SK-N-SH (cell line): ENCODE data around the gene BRICD5. TPM values are rescaled to one million over a fixed set of nuclear protein-coding genes. Genes with fewer than 3 reads are reported as not detected.
A peak's percentile ranks its signal among the peaks of the same experiment; 100 is the strongest.

Experiments
- CTCF ChIA-PET: fragments of 300-600, 350-600 bp; formaldehyde crosslinking; extraction: SDS; loops from one replicate; lab custom pipeline; 2021; lab: Yijun Ruan, JAX
- POLR2A ChIA-PET: fragments of 350-600 bp; sonication (Branson Sonifier 250); formaldehyde crosslinking; extraction: SDS; loops from one replicate; lab custom pipeline; 2020; ENCODE audit warnings: antibody characterized with exemption, inconsistent platforms; lab: Yijun Ruan, JAX
- DNase-seq: peaks from one replicate; pipeline ENCODE4 v3.0.0; 2012
- H2AFZ ChIP-seq: fragments of 200-600 bp; sonication (generic); 2 replicates; pipeline ENCODE4 v1.8.1; 2016; ENCODE audit warnings: antibody characterized with exemption, mild to moderate bottlenecking, low read depth
- H3F3A ChIP-seq: fragments of 200-600 bp; sonication (generic); replicated peaks from 2 replicates; pipeline ENCODE3; 2016; ENCODE audit warnings: antibody characterized with exemption, mild to moderate bottlenecking; ENCODE audit not compliant: insufficient read depth
- H3K27ac ChIP-seq, 2 experiments: fragments of 200-500 bp in 1 of 2; fragments of 200-600 bp in 1 of 2; sonication (Bioruptor generic) in 1 of 2; sonication (generic), shearing (Covaris generic) in 1 of 2; 2 replicates each; pipeline versions ENCODE4 v1.5.1 to v1.6.1; 2014 to 2016; ENCODE audit warnings: low read depth in 2 of 2, inconsistent platforms in 1 of 2, low read length in 1 of 2, mild to moderate bottlenecking in 1 of 2, mixed read lengths in 1 of 2
- H3K27me3 ChIP-seq: fragments of 200-600 bp; sonication (generic), shearing (Covaris generic); 2 replicates; pipeline ENCODE4 v1.6.1; 2016; ENCODE audit warnings: mixed run types; ENCODE audit not compliant: insufficient read depth
- H3K36me3 ChIP-seq, 2 experiments: fragments of 200-500 bp in 1 of 2; fragments of 200-600 bp in 1 of 2; sonication (Bioruptor generic) in 1 of 2; sonication (generic) in 1 of 2; replicated peaks in 1 of 2; 2 replicates each; pipeline versions ENCODE3 to v1.5.1; 2014 to 2016; ENCODE audit warnings: low read length in 1 of 2, mild to moderate bottlenecking in 1 of 2; ENCODE audit not compliant: insufficient read depth in 2 of 2, control insufficient read depth in 1 of 2
- H3K4me1 ChIP-seq, 2 experiments: fragments of 200-500 bp in 1 of 2; fragments of 200-600 bp in 1 of 2; sonication (Bioruptor generic) in 1 of 2; sonication (generic), shearing (Covaris generic) in 1 of 2; 2 replicates each; pipeline versions ENCODE4 v1.5.1 to v1.6.1; 2014 to 2016; ENCODE audit warnings: low read depth in 1 of 2, low read length in 1 of 2, mixed run types in 1 of 2; ENCODE audit not compliant: insufficient read depth in 2 of 2, control insufficient read depth in 1 of 2
- H3K4me2 ChIP-seq: fragments of 200-600 bp; sonication (generic), shearing (Covaris generic); 2 replicates; pipeline ENCODE4 v1.6.1; 2017; ENCODE audit warnings: mixed run types
- H3K4me3 ChIP-seq, 2 experiments: fragments of 200-500 bp in 1 of 2; fragments of 200-600 bp in 1 of 2; sonication (Bioruptor generic) in 1 of 2; sonication (generic), shearing (Covaris generic) in 1 of 2; 2 replicates each; pipeline versions ENCODE4 v1.5.1 to v1.8.1; 2014 to 2016; ENCODE audit warnings: low read depth in 2 of 2, inconsistent platforms in 1 of 2, low read length in 1 of 2, mild to moderate bottlenecking in 1 of 2, mixed read lengths in 1 of 2, moderate library complexity in 1 of 2
- H3K79me2 ChIP-seq: fragments of 200-600 bp; sonication (generic); 2 replicates; pipeline ENCODE4 v1.8.1; 2017; ENCODE audit warnings: mild to moderate bottlenecking; ENCODE audit not compliant: insufficient read depth
- H3K9ac ChIP-seq: fragments of 200-600 bp; sonication (generic); 2 replicates; pipeline ENCODE4 v1.6.1; 2017; ENCODE audit warnings: mixed run types
- H3K9me2 ChIP-seq: fragments of 200-600 bp; sonication (generic); 2 replicates; pipeline ENCODE4 v1.6.1; 2017; ENCODE audit warnings: mixed run types
- H3K9me3 ChIP-seq: fragments of 200-600 bp; sonication (generic); 2 replicates; pipeline ENCODE4 v1.6.1; 2017; ENCODE audit warnings: mixed run types, mild to moderate bottlenecking, moderate library complexity
- H4K20me1 ChIP-seq: fragments of 200-600 bp; sonication (generic); 2 replicates; pipeline ENCODE4 v1.6.1; 2017; ENCODE audit warnings: mild to moderate bottlenecking, mixed run types; ENCODE audit not compliant: insufficient read depth
- CHD2 ChIP-seq: fragments of 150-350 bp; IDR thresholded peaks from 2 replicates; pipeline ENCODE4 v1.6.1; 2018; ENCODE audit warnings: low read length; ENCODE audit not compliant: partially characterized antibody
- ELF1 ChIP-seq: IDR thresholded peaks from 2 replicates; pipeline ENCODE4 v1.4.0; 2012
- FOXM1 ChIP-seq: IDR thresholded peaks from 2 replicates; pipeline ENCODE4 v1.4.0; 2012; ENCODE audit warnings: low read depth, mild to moderate bottlenecking
- GABPA ChIP-seq: IDR thresholded peaks from 2 replicates; pipeline ENCODE4 v1.4.0; 2012; ENCODE audit warnings: low read depth, mild to moderate bottlenecking
- GATA2 ChIP-seq: sonication (generic); formaldehyde crosslinking; IDR thresholded peaks from 2 replicates; pipeline ENCODE4 v1.5.0; 2020; ENCODE audit warnings: mild to moderate bottlenecking, missing genetic modification reagents
- RAD21 ChIP-seq: IDR thresholded peaks from 2 replicates; pipeline ENCODE4 v1.6.1; 2012; ENCODE audit warnings: mild to moderate bottlenecking, low read length
- SMC3 ChIP-seq: IDR thresholded peaks from 2 replicates; pipeline ENCODE4 v1.6.1; 2012; ENCODE audit warnings: low read depth, low read length, improper control_type of control experiment
- TCF12 ChIP-seq: IDR thresholded peaks from 2 replicates; pipeline ENCODE4 v1.4.0; 2012
- YY1 ChIP-seq: IDR thresholded peaks from 2 replicates; pipeline ENCODE4 v1.4.0; 2012; ENCODE audit warnings: low read depth, mild to moderate bottlenecking
- WGBS: methylation state at CpG from one replicate; pipeline ENCODE4 v1.1.6; 2017; ENCODE audit warnings: low lambda C conversion rate; 5-methylcytosine and 5-hydroxymethylcytosine counted together
- polyA plus RNA-seq, 3 experiments: library from polyadenylated mRNA; depleted of rRNA; stranded (reverse); fragments of >200 nt; gene quantifications; 2 replicates each; pipeline ENCODE4 v1.2.3, GENCODE V29; 2012
- TF ChIP-seq, protein P1 (sequence below): IDR thresholded peaks from 2 replicates; pipeline ENCODE4; 2012
- TF ChIP-seq, protein P2 (sequence below): fragments of 150-350 bp; IDR thresholded peaks from 2 replicates; pipeline ENCODE4 v1.6.1; 2017; ENCODE audit warnings: antibody characterized with exemption, low read length, low read depth, borderline replicate concordance
- TF ChIP-seq, protein P3 (sequence below): fragments of 200-600 bp; sonication (generic); IDR thresholded peaks from 2 replicates; pipeline ENCODE4 v1.6.1; 2017; ENCODE audit warnings: antibody characterized with exemption, mild to moderate bottlenecking, moderate library complexity

BRICD5 gene
- polyA plus RNA-seq, 1 of the 3 experiments (the other 2 are of a cell fraction) = 2.3 TPM

DNA sequence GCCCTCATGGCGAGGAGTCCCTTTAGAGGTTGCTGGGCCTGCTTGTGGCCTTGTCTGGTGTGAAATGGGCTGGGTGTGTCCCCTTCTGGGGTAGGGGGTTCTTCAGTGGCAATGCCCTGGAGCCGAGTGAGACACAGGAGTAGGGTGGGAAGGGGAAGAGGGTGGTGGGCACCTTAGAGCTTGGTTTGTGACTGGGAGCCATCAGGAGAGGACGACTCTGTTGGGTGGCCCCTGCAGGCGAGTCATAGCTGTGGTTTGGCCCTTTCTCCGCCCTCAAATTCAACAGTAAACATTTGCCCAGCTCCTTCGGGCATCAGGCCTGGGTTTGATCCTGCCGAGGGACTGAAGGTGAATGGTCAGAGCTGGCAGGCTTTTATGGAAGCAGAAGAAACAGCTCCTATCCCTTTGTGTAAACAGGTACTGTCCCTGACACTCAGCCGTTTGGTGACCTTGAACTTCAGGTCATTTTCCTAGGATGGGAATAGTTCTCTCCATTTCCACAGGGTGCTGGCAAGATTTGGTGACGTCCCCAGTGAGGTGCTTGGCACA is 15.7 kb upstream of the BRICD5 start:
- Histone ChIP-seq H2AFZ (no peak overlapping the region), H3K4me2 (0 out of 2 replicates have a peak overlapping the region, but pooled peaks have one; percentile 7), H3F3A (no peaks in the 10 kb centered on the region), H3K4me3 (no peak overlapping the region), H3K27me3 (no peaks in the 10 kb centered on the region), H3K9me2 (no peaks in the 10 kb centered on the region), H3K9ac (no peak overlapping the region), H4K20me1 (peaks cover 30% of the 10 kb centered on the region), H3K4me1 (peaks cover 0 to 4% of the 10 kb centered on the region in 2 experiments; a peak in 1 of 4 replicates), H3K9me3 (no peaks in the 10 kb centered on the region), H3K36me3 (peaks cover 0 to 29% of the 10 kb centered on the region in 2 experiments), H3K27ac (no peak overlapping the region), H3K79me2 (peaks cover 51% of the 10 kb centered on the region)
- ChIA-PET CTCF (interaction anchor here (1.4 kb wide), 1 partner anchor 31 kb away, joined by 3 read pairs; no protein-coding TSS in a partner anchor), POLR2A (interaction anchor here (0.8 to 1.1 kb wide), 2 partner anchors 25 to 71 kb away, joined by 3 read pairs; partner anchors contain the start of genes ECI1 and TRAF7)
- WGBS = 74% methylated on average over 5 of the region's 9 CpGs
- TF ChIP-seq TCF12 = no peak
- TF ChIP-seq YY1 = no peak
- TF ChIP-seq, protein P1, sequence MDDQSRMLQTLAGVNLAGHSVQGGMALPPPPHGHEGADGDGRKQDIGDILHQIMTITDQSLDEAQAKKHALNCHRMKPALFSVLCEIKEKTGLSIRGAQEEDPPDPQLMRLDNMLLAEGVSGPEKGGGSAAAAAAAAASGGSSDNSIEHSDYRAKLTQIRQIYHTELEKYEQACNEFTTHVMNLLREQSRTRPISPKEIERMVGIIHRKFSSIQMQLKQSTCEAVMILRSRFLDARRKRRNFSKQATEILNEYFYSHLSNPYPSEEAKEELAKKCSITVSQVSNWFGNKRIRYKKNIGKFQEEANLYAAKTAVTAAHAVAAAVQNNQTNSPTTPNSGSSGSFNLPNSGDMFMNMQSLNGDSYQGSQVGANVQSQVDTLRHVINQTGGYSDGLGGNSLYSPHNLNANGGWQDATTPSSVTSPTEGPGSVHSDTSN = no peak
- no peak for TF ChIP-seq GATA2 (CRISPR knock-in tag)
- TF ChIP-seq ELF1 = no peak
- TF ChIP-seq GABPA = no peak
- TF ChIP-seq, protein P2, sequence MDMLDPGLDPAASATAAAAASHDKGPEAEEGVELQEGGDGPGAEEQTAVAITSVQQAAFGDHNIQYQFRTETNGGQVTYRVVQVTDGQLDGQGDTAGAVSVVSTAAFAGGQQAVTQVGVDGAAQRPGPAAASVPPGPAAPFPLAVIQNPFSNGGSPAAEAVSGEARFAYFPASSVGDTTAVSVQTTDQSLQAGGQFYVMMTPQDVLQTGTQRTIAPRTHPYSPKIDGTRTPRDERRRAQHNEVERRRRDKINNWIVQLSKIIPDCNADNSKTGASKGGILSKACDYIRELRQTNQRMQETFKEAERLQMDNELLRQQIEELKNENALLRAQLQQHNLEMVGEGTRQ = no peak
- TF ChIP-seq, protein P3, sequence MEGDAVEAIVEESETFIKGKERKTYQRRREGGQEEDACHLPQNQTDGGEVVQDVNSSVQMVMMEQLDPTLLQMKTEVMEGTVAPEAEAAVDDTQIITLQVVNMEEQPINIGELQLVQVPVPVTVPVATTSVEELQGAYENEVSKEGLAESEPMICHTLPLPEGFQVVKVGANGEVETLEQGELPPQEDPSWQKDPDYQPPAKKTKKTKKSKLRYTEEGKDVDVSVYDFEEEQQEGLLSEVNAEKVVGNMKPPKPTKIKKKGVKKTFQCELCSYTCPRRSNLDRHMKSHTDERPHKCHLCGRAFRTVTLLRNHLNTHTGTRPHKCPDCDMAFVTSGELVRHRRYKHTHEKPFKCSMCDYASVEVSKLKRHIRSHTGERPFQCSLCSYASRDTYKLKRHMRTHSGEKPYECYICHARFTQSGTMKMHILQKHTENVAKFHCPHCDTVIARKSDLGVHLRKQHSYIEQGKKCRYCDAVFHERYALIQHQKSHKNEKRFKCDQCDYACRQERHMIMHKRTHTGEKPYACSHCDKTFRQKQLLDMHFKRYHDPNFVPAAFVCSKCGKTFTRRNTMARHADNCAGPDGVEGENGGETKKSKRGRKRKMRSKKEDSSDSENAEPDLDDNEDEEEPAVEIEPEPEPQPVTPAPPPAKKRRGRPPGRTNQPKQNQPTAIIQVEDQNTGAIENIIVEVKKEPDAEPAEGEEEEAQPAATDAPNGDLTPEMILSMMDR = no peak
- TF ChIP-seq FOXM1 = no peak
- TF ChIP-seq RAD21 = no peak
- TF ChIP-seq CHD2 = no peak
- DNase-seq = no peak

DNA sequence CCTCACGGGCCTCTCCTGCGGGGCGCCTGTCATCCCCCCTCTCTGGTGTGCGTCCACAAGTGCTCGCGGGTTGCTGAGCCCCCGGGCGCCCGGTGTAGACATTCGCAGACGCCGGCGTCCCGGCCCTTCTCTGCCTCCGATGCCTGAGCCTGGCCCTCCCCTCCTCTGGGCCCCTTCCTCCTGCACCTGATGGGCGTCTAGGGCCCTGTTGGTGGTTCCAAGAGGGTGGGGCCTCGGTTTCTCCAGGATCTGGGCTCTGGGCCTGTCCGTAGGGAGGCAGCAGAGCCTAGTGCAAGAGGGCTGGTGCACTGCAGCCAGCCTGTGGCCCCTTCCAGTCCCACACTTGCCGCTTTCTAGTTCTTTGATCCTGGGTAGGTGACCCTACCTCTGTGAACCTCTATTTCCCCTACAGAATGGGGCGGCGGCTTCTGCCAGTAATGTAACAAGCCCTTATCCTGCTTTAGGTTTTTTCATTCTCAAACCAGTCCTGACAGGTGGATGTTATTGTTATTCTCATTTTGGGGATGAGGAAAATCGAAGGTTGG is 13.4 kb upstream of the BRICD5 start:
- H3K4me1 ChIP-seq = peaks cover 0 to 4% of the 10 kb centered on the region in 2 experiments; a peak in 1 of 4 replicates
- H2AFZ ChIP-seq = peak overlapping the region; percentile 54
- H3K4me2 ChIP-seq = peak overlapping the region; percentile 91
- DNase-seq = peak; percentile 74
- no peaks in the 10 kb centered on the region for H3K27me3 ChIP-seq
- H3K27ac ChIP-seq = peak overlapping the region; percentile 62 to 75
- ChIA-PET CTCF (interaction anchor here (0.6 to 1.5 kb wide), 3 partner anchors 26 to 1512 kb away, joined by 3 to 5 read pairs (median 4); no protein-coding TSS in a partner anchor), POLR2A (no interaction called here)
- peak overlapping the region; percentile 72 to 96 for H3K4me3 ChIP-seq
- peaks cover 50% of the 10 kb centered on the region for H3K79me2 ChIP-seq
- peaks cover 30% of the 10 kb centered on the region for H4K20me1 ChIP-seq
- H3K9me2 ChIP-seq = no peaks in the 10 kb centered on the region
- TF ChIP-seq, protein P3 = peak; percentile 27; the same call in 1 of the 2 replicates
- TF ChIP-seq RAD21 (peak; percentile 52), SMC3 (no peak; the same call in 1 of the 2 replicates)
- no peaks in the 10 kb centered on the region for H3F3A ChIP-seq
- peak overlapping the region; percentile 89 for H3K9ac ChIP-seq
- 2% methylated on average over 6 of the region's 22 CpGs for WGBS
- H3K36me3 ChIP-seq = peaks cover 0 to 11% of the 10 kb centered on the region in 2 experiments
- no peaks in the 10 kb centered on the region for H3K9me3 ChIP-seq
